SK-N-SH treated with all-trans-retinoic acid at 6 μM for 48 hours (cell line): ENCODE data around the gene MAB21L4.

Source experiments
- ATAC-seq: fragments of 200-7000 bp; cut with Tn5 transposase; 3 replicates; pipeline ENCODE4 v1.9.1; 2020; ENCODE audit warnings: mild to moderate bottlenecking, moderate library complexity
- ARNTL ChIP-seq: fragments of 450-650 bp; formaldehyde crosslinking; IDR thresholded peaks from 2 replicates; pipeline ENCODE4 v1.5.0; 2020; ENCODE audit warnings: low read depth, mild to moderate bottlenecking, moderate library complexity, borderline replicate concordance
- CREB5 ChIP-seq: fragments of 250-450 bp; sonication (Bioruptor Pico); IDR thresholded peaks from 2 replicates; pipeline ENCODE4 v1.5.1; 2020; ENCODE audit warnings: low read depth, mild to moderate bottlenecking, moderate library complexity
- CSRNP3 ChIP-seq: fragments of 250-450 bp; sonication (Bioruptor Pico); IDR thresholded peaks from 2 replicates; pipeline ENCODE4 v1.5.1; 2021; ENCODE audit warnings: mild to moderate bottlenecking, moderate library complexity
- ESRRG ChIP-seq: fragments of 250-450 bp; sonication (Bioruptor Pico); IDR thresholded peaks from 2 replicates; pipeline ENCODE4 v1.6.1; 2021; ENCODE audit warnings: mild to moderate bottlenecking
- GLIS3 ChIP-seq: fragments of 250-450 bp; sonication (Bioruptor Pico); IDR thresholded peaks from 2 replicates; pipeline ENCODE4 v1.5.0; 2020; ENCODE audit warnings: mild to moderate bottlenecking, moderate library complexity
- ISL1 ChIP-seq: fragments of 250-450 bp; sonication (Bioruptor Pico); IDR thresholded peaks from 2 replicates; pipeline ENCODE4 v2.1.2; 2022; ENCODE audit warnings: mild to moderate bottlenecking, moderate library complexity
- OSR1 ChIP-seq: fragments of 250-450 bp; sonication (Bioruptor Pico); IDR thresholded peaks from 2 replicates; pipeline ENCODE4 v1.8.0; 2022; ENCODE audit warnings: moderate library complexity, mild to moderate bottlenecking, inconsistent platforms
- PATZ1 ChIP-seq: fragments of 250-450 bp; sonication (Bioruptor Pico); IDR thresholded peaks from 2 replicates; pipeline ENCODE4 v1.8.0; 2020; ENCODE audit warnings: mild to moderate bottlenecking, moderate library complexity, borderline replicate concordance
- POU6F1 ChIP-seq: fragments of 250-450 bp; sonication (Bioruptor Pico); IDR thresholded peaks from 2 replicates; pipeline ENCODE4 v1.8.0; 2021; ENCODE audit warnings: low read depth, mild to moderate bottlenecking, moderate library complexity, borderline replicate concordance
- PPARA ChIP-seq: fragments of 250-450 bp; sonication (Bioruptor Pico); IDR thresholded peaks from 2 replicates; pipeline ENCODE4 v1.5.0; 2020; ENCODE audit warnings: mild to moderate bottlenecking, borderline replicate concordance
- SNAI2 ChIP-seq: fragments of 250-450 bp; sonication (Bioruptor Pico); IDR thresholded peaks from 2 replicates; pipeline ENCODE4 v1.5.0; 2020; ENCODE audit warnings: mild to moderate bottlenecking, moderate library complexity
- TCF4 ChIP-seq: fragments of 250-450 bp; sonication (Bioruptor Pico); IDR thresholded peaks from 2 replicates; pipeline ENCODE4 v1.8.0; 2021; ENCODE audit warnings: mild to moderate bottlenecking, moderate library complexity, borderline replicate concordance
- TOX ChIP-seq: fragments of 250-450 bp; sonication (Bioruptor Pico); IDR thresholded peaks from 2 replicates; pipeline ENCODE4 v1.8.0; 2021; ENCODE audit warnings: mild to moderate bottlenecking, moderate library complexity, borderline replicate concordance
- TSHZ2 ChIP-seq: fragments of 250-450 bp; sonication (Bioruptor Pico); IDR thresholded peaks from 2 replicates; pipeline ENCODE4 v1.5.0; 2020; ENCODE audit warnings: mild to moderate bottlenecking, moderate library complexity
- ZC3H10 ChIP-seq: fragments of 250-450 bp; sonication (Bioruptor Pico); IDR thresholded peaks from 2 replicates; pipeline ENCODE4 v1.5.1; 2021; ENCODE audit warnings: mild to moderate bottlenecking, moderate library complexity
- ZFP3 ChIP-seq: fragments of 250-450 bp; sonication (Bioruptor Pico); IDR thresholded peaks from 2 replicates; pipeline ENCODE4 v1.5.0; 2020; ENCODE audit warnings: mild to moderate bottlenecking, moderate library complexity
- ZFP30 ChIP-seq: fragments of 450-650 bp; formaldehyde crosslinking; IDR thresholded peaks from 2 replicates; pipeline ENCODE4 v1.5.0; 2022; ENCODE audit warnings: mild to moderate bottlenecking, moderate library complexity
- ZNF565 ChIP-seq: fragments of 450-650 bp; formaldehyde crosslinking; conservative IDR thresholded peaks from 2 replicates; pipeline ENCODE4 v1.5.0; 2020; ENCODE audit warnings: low read depth, mild to moderate bottlenecking, moderate library complexity
- ZNF70 ChIP-seq: fragments of 450-650 bp; formaldehyde crosslinking; IDR thresholded peaks from 2 replicates; pipeline ENCODE4 v1.5.0; 2020; ENCODE audit warnings: mild to moderate bottlenecking, moderate library complexity
- ZNF8 ChIP-seq: fragments of 450-650 bp; formaldehyde crosslinking; IDR thresholded peaks from 2 replicates; pipeline ENCODE4 v1.5.0; 2020; ENCODE audit warnings: mild to moderate bottlenecking, moderate library complexity

MAB21L4 gene

GRCh38 chr2:240868286-240869108 lies 27.5 kb downstream of the MAB21L4 start, which contains the start of gene AGXT:
TSS of gene AGXT (plus strand) at chr2:240868824. CDS start at chr2:240868866, 42 bp downstream.
- TF ChIP-seq ARNTL (CRISPR knock-in tag) (no peak), ISL1 (no peak), CSRNP3 (CRISPR knock-in tag) (no peak), ZNF8 (CRISPR knock-in tag) (no peak), PPARA (CRISPR knock-in tag) (no peak), CREB5 (CRISPR knock-in tag) (no peak), ZNF565 (CRISPR knock-in tag) (no peak), ESRRG (CRISPR knock-in tag) (no peak), POU6F1 (no peak), ZC3H10 (CRISPR knock-in tag) (no peak)
- no peak for ATAC-seq

- no peak for ATAC-seq
- TF ChIP-seq ZC3H10 (CRISPR knock-in tag) (no peak), ZNF565 (CRISPR knock-in tag) (no peak), TOX (CRISPR knock-in tag) (no peak), ARNTL (CRISPR knock-in tag) (no peak), PPARA (CRISPR knock-in tag) (no peak), OSR1 (CRISPR knock-in tag) (no peak), TCF4 (CRISPR knock-in tag) (no peak), GLIS3 (no peak), SNAI2 (no peak)
These were observed 30.6 kb downstream of the MAB21L4 start for GRCh38 chr2:240865391-240865790.

- TF ChIP-seq TSHZ2 (CRISPR knock-in tag), result no peak
- TF ChIP-seq POU6F1, result no peak
- TF ChIP-seq ZNF70 (CRISPR knock-in tag), result no peak
- TF ChIP-seq TCF4 (CRISPR knock-in tag), result no peak
- TF ChIP-seq PATZ1 (CRISPR knock-in tag), result no peak
- TF ChIP-seq ZC3H10 (CRISPR knock-in tag), result no peak
- no peak for TF ChIP-seq ZFP3
- TF ChIP-seq SNAI2, result no peak
- no peak for TF ChIP-seq ZFP30 (CRISPR knock-in tag)
- no peak for TF ChIP-seq GLIS3
- TF ChIP-seq OSR1 (CRISPR knock-in tag), result no peak
- no peak for TF ChIP-seq TOX (CRISPR knock-in tag)
- no peak for ATAC-seq
These were observed 31.5 kb downstream of the MAB21L4 start for GRCh38 chr2:240864475-240864874.
